ENCODE measurements around the gene MUC22.
"Not testable (repeated sequence)": the region's sequence is repeated elsewhere in the genome, so short reads cannot be mapped to it uniquely, and the experiment has no call there.

MUC22 gene

DNA sequence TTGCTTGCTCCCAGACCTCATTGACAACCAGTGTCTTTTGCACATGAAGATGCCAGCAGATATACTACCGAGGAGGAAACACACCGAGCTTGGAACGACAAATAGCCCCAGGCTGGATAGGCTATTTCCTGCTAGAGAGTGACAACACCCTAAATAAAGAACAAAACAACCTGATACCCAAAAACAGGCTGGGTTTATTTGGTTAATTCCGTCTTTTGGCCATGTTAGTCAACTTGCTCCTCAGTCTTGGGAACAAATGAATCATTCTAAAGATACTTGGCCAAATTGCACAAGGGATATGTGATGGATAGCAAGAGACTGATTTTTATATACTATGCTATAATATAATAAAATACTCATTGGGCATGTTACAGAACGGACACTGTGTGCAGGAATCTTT lies 11.5 kb upstream of the MUC22 start:
- DNase-seq (ENCODE audit: low read depth), result no peak

DNA sequence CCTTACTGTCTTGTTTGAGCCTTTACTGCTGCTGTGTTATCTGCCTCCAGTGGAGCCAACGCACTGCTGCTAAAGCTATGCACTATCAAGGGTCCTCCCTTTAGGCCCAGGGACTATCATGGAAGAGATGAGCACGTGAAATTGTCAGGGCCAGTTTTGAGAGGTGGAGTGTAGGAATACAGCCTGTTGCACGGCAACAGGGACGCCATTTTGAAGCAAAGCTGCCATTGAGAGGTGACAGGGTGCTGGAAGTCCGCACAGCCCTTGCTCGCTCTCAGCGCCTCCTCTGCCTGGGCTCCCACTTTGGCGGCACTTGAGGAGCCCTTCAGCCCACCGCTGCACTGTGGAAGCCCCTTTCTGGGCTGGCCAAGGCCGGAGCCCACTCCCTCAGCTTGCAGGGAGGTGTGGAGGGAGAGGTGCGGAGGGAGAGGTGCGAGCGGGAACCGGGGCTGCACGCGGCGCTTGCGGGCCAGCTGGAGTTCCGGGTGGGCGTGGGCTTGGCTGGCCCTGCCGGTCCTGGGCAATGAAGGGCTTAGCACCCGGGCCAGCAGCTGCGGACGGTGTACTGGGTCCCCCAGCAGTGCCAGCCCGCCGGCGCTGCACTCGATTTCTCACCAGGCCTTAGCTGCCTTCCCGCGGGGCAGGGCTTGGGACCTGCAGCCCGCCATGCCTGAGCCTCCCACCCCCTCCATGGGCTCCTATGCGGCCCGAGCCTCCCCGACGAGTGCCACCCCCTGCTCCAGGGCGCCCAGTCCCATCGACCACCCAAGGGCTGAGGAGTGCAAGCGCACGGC lies 10.0 kb upstream of the MUC22 start:
- not testable (repeated sequence) for DNase-seq (ENCODE audit: low read depth)

DNA sequence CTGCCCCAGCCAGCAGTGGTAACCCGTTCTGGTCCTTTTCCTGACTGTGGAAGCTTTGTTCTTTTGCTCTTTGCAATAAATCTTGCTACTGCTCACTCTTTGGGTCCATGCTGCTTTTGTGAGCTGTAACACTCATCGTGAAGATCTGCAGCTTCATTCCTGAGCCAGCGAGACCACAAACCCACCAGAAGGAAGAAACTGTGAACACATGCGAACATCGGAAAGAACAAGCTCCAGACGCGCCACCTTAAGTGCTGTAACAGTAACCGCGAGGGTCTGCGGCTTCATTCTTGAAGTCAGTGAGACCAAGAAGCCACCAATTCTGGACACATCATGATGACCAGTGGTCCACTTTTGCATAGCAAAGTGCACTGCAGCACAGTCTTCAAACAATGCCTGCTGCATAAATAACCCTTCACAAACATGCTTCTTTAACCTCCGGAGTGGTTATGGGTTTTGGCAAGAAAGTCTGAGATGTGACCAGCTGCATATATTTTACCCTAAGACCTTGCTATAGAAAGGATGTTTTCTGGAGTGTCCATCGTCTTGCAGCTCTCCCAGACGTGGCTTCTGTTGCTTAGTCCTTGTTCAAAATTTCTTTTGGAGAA lies 8.9 kb upstream of the MUC22 start:
- DNase-seq (ENCODE audit: low read depth), result no peak

DNA sequence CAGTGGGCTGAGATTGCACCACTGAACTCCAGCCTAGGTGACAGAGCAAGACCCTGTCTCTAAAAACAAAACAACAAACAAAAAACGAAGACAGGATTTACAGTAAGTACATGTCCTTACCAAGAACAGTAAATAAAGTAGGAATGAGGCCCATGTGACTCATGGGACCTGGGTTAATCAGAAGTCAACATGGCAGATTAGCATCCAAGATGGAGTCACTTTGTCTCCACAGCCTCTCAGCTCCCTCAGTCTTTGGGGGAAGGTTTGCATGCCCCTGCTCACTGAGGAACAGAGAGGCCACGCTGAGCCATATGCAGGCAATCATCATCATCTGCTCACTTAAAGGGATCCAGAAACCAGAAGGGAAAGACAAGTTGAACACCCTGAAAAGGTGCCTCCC lies 7.8 kb upstream of the MUC22 start:
- no peak for DNase-seq (ENCODE audit: low read depth)

DNA sequence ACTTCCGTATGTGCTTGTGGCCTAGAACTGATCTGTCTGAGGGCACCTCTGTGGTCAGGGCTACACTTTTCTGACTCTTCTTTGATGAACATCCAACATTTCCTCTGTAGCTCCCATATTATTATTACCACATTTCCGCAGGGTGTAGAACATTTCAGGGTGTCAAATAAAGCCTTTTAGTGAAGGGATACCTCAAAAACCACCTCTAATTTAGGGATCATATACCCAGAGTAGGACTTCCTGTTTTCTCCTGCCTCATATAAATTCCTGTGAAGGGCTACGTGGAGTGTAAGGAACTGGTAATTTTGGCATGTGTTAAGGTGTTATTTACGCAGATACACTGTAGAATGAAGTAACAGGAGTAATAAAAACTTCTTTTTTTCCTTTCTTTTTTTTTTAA lies 5.5 kb upstream of the MUC22 start:
- DNase-seq (ENCODE audit: low read depth), result no peak

DNA sequence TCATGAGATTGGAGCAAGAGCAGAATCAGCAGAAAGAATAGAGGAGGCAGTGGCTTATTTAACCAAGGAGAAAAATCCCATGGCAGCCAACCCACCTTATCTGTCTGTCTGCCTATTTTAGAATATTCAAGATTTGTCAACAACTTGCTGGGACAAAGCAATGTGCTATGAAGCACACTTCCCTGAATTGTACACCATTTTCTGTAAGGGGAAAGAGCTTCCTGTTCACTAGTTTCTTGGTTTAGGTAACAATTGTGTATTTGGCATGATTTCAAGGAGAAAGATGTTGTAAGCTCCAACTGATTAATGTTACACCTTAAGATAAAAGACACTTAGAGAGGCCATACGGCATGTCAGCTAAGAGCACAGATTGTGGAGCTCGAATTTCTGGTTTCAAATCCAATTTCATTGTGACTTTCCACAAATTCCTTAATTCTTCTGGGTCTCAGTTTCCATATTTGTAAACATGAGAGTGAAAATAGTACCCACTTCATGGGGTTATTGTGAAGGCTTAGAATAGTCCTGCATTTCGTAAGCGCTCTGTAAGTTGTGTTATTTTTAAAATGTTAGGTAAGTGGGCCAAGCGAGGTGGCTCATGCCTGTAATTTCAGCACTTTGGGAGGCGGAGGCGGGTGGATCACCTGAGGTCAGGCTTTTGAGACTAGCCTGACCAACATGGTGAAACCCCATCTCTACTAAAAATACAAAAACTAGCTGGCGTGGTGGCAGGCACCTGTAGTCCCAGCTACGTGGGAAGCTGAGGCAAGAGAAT lies 4.8 kb upstream of the MUC22 start:
- no peak for DNase-seq (ENCODE audit: low read depth)

DNA sequence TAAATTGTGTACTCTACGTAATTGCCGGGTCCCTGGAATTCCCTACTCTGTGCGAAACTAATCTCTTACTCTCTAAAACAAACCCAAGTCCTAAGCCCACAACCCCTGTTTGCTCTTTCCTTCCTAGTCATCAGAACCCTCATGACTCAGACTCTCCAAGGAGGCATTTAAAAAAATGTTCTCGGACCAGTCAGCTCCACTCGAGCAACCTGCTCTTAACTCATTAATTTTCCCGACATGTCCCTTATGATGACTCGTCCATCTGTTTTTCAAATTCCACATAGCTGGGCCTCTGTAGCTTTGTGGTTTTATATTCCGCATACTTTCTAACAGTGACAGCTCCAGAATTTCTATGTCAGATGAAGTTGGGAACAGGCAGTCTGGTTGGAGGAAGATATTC lies 2.6 kb upstream of the MUC22 start:
- peak; percentile 80 for DNase-seq (ENCODE audit: low read depth)

DNA sequence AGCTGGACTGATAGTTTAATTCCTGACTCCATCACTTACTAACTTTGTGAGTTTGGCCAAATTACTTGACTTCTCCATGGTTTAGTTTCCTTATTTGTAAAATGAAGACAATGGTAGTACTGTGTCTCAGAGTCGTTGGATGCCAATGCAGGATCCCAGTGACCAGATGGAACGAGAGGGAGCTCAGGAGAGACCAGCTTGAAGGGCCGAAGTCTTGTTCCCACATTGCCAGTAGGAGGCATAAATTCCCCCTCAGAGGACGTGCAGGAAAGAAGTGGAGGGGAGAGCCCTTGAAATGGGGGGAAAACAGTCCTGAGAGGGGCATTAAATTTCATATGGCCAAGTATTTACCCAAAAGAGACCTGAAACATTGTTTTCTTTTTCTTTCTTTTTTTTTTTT lies 2.1 kb upstream of the MUC22 start:
- no peak for DNase-seq (ENCODE audit: low read depth)

DNA sequence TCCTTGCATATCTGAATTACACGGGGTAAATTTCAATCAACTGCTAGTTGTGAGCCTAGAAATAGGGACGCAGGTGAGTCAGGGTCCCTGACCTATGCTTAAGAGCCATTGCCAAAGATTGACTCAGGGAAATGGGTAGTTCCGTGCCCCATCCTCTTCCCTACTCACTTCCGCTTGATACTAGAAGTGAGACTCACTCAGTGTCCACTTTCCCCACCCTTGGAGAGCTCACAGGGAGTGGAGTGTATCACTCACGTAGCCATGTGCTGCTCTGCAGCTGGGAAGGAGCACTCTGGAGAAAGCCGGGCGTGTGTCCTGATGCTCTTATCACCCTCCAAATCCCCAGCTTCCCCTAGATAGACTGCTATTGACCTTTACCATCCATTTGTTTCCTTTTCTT lies 543 bp upstream of the MUC22 start:
- DNase-seq (ENCODE audit: low read depth), result no peak

DNA sequence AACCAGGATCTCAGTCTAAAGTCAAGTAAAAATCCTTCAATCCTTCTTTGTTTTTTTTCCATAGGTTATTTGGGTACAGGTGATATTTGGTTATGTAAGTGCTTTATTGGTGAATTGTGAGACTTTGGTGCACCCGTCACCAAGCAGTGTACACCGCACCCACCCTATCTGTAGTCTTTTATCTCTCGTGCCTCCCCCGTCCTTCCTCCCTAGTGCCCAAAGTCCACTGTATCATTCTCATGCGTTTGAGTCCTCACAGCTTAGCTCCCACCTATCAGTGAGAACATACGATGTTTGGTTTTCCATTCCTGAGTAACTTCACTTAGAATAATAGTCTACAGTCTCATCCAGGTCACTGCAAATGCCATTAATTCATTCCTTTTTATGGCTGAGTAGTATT lies 879 bp downstream of the MUC22 start:
- DNase-seq (ENCODE audit: low read depth), result no peak

DNA sequence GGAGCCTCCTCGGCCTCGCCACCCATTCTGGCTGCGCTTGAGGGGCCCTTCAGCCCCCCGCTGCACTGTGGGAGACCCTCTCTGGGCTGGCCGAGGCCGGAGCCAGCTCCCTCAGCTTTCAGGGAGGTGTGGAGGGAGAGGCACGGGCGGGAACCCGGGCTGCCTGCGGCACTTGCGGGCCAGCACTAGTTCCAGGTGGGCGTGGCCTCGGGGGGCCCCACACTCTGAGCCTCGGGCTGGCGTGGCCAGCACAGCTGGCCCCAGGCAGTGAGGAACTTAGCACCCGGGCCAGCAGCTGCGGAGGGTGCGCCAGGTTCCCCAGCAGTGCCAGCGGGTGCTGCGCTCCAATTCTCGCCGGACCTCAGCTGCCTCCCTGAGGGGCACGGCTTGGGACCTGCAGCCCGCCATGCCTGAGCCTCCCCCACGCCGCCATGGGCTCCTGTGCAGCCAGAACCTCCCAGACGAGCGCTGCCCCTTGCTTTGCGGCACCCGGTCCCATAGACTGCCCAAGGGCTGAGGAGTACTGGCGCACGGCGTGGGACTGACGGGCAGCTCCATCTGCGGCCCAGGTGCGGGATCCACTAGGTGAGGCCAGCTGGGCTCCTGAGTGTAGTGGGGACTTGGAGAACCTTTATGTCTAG lies 6.5 kb downstream of the MUC22 start:
- no peak for DNase-seq (ENCODE audit: low read depth)

DNA sequence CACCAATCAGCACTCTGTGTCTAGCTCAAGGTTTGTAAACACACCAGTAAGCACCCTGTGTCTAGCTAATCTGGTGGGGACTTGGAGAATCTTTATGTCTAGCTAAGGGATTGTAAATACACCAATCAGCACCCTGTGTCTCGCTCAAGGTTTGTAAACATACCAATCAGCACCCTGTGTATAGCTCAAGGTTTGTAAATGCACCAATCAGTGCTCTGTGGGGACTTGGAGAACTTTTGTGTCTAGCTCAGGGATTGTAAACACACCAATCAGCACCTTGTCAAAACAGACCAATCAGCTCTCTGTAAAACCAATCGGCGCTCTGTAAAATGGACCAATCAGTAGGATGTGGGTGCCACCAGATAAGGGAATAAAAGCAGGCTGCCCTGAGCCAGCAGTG lies 7.2 kb downstream of the MUC22 start:
- DNase-seq (ENCODE audit: low read depth), result not testable (repeated sequence)

DNA sequence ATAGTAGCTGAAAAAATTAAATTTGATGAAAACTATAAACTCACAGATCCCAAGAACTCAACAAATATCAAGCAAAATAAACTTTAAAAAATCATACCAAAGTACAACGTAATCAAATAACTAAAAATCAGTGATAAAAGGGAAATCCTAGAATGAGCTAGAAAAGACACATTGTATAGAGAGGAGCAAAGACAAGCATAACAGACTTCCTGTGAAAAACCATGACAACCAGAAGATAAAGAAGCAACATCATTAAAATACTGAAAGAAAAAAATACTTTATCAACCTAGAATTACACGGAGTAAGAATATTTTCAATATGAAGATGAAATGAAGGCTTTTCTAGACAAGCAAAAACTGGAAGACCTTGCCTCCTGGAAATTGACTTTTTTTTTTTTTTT lies 9.8 kb downstream of the MUC22 start:
- DNase-seq (ENCODE audit: low read depth), result no peak

DNA sequence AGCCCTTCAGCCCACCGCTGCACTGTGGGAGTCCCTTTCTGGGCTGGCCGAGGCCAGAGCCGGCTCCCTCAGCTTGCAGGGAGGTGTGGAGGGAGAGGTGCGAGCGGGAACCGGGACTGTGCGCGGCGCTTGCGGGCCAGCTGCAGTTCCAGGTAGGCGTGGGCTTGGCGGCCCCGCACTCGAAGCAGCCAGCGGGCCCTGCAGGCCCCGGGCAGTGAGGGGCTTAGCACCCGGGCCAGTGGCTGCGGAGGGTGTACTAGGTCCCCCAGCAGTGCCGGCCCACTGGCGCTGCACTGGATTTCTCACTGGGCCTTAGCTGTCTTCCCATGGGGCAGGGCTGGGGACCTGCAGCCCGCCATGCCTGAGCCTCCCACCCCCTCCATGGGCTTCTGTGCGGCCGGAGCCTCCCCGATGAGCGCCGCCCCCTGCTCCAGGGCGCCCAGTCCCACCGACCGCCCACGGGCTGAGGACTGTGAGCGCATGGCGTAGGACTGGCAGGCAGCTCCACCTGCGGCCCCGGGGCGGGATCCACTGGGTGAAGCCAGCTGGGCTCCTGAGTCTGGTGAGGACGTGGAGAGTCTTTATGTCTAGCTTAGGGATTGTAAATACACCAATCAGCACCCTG lies 10.5 kb downstream of the MUC22 start:
- not testable (repeated sequence) for DNase-seq (ENCODE audit: low read depth)

DNA sequence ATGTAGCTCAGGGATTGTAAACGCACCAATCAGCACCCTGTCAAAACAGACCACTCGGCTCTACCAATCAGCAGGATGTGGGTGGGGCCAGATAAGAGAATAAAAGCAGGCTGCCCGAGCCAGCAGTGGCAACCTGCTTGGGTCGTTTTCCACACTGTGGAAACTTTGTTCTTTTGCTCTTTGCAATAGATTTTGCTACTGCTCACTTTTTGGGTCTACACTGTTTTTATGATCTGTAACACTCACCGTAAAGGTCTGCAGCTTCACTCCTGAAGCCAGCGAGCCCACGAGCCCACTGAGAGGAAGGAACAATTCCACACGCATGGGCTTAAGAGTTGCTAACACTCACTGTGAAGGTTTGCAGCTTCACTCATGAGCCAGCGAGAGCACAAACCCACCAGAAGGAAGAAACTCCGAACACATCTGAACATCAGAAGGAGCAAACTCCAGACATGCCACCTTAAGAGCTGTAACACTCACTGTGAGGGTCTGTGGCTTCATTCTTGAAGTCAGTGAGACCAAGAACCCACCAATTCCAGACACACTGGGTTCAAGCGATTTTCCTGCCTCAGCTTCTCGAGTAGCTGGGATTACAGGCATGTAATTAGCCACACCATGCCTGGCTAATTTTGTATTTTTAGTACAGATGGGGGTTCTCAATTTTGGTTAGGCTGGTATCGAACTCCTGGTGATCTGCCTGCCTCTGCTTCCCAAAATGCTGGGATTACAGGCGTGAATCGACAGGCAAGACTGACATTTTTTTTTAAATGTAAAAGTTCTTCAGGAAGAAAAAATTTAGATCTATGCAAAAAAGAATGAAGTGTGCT lies 11.6 kb downstream of the MUC22 start:
- not testable (repeated sequence) for DNase-seq (ENCODE audit: low read depth)

DNA sequence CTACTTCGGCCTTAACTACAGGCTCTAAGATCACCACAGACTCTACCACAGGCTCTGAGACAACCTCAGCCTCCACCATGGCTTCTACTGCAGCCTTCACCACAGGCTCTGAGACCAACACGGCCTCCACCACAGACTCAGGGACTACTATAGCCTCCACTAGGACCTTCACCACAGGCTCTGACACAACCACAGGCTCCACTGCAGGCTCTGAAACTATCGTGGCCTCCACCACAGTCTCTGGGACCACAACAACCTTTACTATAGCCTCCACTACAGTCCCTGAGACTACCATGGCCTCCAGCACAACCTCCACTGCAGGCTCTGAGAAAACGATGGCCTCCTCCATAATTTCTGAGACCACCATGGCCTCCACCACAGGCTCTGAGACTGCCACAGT lies 15.3 kb downstream of the MUC22 start:
- DNase-seq (ENCODE audit: low read depth), result no peak

DNA sequence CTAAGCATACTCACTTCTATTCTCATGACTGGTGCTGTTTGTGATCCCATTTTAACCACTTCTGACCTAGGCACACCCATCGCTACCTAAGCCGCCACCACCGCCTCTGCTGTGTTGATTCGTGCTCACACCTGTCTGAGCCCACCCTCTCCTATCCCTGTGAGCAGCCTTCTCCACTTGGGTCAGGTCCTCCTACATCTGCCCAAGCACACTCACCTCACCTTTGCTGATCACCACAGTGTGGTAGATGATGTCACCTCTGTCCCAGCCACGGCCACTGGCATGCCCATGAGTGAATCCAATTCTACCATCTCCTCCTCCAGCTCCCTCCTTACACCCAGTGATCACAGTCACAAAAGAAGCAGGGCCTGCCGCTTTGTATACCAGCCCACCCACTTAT lies 20.8 kb downstream of the MUC22 start:
- DNase-seq (ENCODE audit: low read depth), result no peak

DNA sequence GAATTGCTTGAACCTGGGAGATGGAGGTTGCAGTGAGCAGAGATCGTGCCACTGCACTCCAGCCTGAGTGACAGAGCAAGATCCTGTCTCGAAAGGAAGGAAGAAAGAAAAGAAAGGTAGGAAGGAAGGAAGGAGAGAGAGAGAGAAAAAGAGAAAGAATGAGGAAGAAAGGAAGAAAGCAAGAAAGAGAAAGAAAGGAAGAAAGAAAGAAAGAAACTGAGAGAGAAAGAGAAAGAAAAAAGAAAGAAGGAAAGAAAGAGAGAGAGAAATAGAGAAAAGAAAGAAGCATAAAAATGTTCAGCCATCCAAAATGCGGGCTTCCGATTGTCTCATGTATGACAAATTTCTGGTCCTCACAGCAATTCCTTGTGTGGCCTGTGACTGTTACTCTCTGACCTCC lies 22.8 kb downstream of the MUC22 start:
- no peak for DNase-seq (ENCODE audit: low read depth)

DNA sequence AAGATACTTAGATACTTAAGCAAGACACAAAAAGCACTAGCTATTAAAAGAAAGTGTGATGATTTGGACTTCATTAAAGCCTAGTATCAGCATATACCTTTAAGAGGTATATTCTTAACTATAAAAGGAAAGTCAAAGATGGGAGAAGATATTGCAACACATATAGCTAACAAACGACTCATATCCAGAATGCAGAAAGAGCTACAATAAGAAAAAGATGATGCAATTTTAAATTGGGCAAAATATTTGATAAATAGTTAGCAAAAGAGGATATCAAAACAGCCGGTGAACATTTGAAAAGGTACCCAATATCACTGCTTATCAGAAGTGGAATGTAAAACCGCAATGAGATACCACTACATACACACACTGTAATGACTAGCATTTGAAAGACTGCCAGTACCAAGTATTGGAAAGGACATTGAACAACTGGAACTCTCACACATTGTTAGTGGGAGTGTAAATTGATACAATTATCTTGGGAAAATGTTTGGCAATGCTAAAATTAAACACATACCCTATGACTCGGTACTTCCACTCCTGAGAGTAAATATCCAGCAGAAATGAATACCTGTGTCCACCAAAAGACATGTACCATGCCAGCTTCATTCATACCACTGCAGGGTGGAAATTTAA lies 25.7 kb downstream of the MUC22 start:
- no peak for DNase-seq (ENCODE audit: low read depth)

DNA sequence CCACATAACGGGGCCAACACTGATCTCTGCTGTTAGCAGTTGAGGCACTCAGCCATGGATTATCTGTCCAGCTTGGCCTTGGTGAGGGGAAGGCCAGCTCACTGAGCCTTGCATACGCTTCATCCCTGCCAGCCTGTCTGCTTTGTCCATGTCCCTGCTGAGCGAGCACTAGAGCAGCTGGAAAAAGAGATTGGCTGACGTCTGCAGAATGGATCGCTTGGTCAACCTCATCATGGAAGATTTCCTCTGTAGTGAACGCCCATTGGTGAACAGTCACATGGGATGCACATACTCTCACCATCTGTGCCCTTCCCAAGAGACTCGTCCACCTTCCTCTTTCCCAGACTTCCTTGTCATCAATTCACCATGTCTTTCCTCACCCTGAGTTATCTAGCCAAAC lies 26.9 kb downstream of the MUC22 start:
- DNase-seq (ENCODE audit: low read depth), result no peak

DNA sequence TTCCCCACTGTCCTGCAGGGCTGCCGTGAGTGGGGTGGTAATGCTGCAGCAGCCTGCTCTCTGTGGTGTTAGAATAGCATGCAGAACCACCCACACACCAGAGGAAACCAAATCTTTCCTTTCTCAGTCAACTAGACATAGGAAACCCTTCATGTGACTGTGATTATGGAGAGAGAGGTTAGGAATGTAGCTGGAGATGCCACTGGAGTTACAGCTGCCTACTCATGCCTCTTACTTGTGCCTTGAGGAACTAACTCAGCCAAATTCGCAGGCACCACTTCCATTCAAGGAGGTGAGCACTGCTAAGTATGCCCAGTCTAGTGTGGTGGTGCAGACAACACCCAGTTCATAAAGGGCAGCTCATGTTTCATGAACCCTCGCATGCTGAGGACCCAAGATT lies 27.4 kb downstream of the MUC22 start:
- peak; percentile 58 for DNase-seq (ENCODE audit: low read depth)
